ENCODE data around the gene TMED9. TPM values are rescaled to one million over a fixed set of nuclear protein-coding genes. Genes with fewer than 3 reads are reported as not detected.
A peak's percentile ranks its signal among the peaks of the same experiment; 100 is the strongest.

Gene TMED9
- total RNA-seq, 1 experiment from 2014 or later: 156 TPM

DNA sequence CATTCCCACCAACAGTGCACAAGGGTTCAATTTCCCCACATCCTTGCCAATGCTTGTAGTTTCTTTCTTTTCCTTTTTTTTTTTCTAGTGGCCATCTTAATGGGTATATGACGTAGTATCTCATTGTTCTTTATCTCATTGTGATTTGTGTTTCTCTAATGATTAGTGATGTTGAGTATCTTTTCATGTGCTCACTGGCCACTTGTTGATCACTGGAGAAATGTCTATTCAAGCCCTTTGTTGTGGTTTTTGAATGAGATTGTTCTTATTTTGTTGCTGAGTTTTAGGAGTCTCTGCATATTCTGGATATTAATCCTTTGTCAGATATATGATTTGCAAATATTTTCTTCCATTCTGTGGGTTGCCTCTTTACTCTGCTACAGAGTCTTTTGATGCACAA, 1.6 kb upstream of the TMED9 start:
- Histone ChIP-seq H2BK20ac (ENCODE audit: low read depth, low read length, poor library complexity, severe bottlenecking) (no peak overlapping the region), H3K9ac (ENCODE audit: extremely low read depth, insufficient read length, low read length) (no peak overlapping the region), H3K18ac (ENCODE audit: insufficient read length, low read depth, low read length) (no peak overlapping the region), H3K4me2 (ENCODE audit: insufficient read depth, insufficient read length, low read length) (no peak overlapping the region), H3K27me3 (ENCODE audit: insufficient read depth, low read length) (no peaks in the 10 kb centered on the region; the same call in 1 of the 2 replicates), H2BK15ac (ENCODE audit: low read depth, low read length) (no peak overlapping the region), H3K4ac (ENCODE audit: low read depth, low read length) (no peak overlapping the region), H4K20me1 (ENCODE audit: control insufficient read depth, insufficient read depth, insufficient read length) (no peaks in the 10 kb centered on the region), H4K5ac (ENCODE audit: insufficient read length, low read depth, low read length) (no peak overlapping the region), H3K23ac (ENCODE audit: insufficient read length, low read depth, low read length) (no peak overlapping the region), H2AK5ac (ENCODE audit: insufficient read length, low read length) (no peak overlapping the region), H2BK120ac (ENCODE audit: low read depth, low read length, poor library complexity, severe bottlenecking) (no peak overlapping the region), H3K56ac (ENCODE audit: insufficient read length, low read depth, low read length) (no peak overlapping the region), H2BK5ac (ENCODE audit: insufficient read length, low read length) (no peak overlapping the region), H3K9me3 (ENCODE audit: control insufficient read depth, low read depth, low read length) (no peaks in the 10 kb centered on the region), H2AFZ (ENCODE audit: low read length) (no peak overlapping the region), H4K91ac (ENCODE audit: insufficient read length, low read depth, low read length) (no peak overlapping the region), H3T11ph (ENCODE audit: low read length) (no peak overlapping the region), H3K23me2 (ENCODE audit: insufficient read length, low read depth, low read length, poor library complexity, severe bottlenecking) (peaks cover 6% of the 10 kb centered on the region), H3K4me1 (ENCODE audit: insufficient read depth, low read length) (no peaks in the 10 kb centered on the region), H3K27ac (ENCODE audit: insufficient read length, low read depth, low read length) (no peak overlapping the region), H3K79me2 (ENCODE audit: insufficient read depth, low read length) (no peaks in the 10 kb centered on the region), H2BK12ac (ENCODE audit: insufficient read length, low read depth, low read length) (no peak overlapping the region), H3K14ac (ENCODE audit: insufficient read depth, low read length) (no peak overlapping the region), H4K8ac (replicated peaks; ENCODE audit: insufficient read length, low read depth, low read length) (no peak overlapping the region), H3K79me1 (ENCODE audit: insufficient read depth, low read depth, low read length, poor library complexity, severe bottlenecking) (no peaks in the 10 kb centered on the region)
- H3K27ac Mint-ChIP-seq: no peak overlapping the region
- peaks cover 31% of the 10 kb centered on the region for H3K27me3 Mint-ChIP-seq (ENCODE audit: low read depth)
- TF ChIP-seq, protein P1, sequence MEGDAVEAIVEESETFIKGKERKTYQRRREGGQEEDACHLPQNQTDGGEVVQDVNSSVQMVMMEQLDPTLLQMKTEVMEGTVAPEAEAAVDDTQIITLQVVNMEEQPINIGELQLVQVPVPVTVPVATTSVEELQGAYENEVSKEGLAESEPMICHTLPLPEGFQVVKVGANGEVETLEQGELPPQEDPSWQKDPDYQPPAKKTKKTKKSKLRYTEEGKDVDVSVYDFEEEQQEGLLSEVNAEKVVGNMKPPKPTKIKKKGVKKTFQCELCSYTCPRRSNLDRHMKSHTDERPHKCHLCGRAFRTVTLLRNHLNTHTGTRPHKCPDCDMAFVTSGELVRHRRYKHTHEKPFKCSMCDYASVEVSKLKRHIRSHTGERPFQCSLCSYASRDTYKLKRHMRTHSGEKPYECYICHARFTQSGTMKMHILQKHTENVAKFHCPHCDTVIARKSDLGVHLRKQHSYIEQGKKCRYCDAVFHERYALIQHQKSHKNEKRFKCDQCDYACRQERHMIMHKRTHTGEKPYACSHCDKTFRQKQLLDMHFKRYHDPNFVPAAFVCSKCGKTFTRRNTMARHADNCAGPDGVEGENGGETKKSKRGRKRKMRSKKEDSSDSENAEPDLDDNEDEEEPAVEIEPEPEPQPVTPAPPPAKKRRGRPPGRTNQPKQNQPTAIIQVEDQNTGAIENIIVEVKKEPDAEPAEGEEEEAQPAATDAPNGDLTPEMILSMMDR (conservative IDR thresholded peaks at IDR 0.05): no peak
- H3K4me3 Mint-ChIP-seq: peak overlapping the region in 1 of 2 experiments; percentile 23; a peak in 1 of 5 replicates
- peaks cover 2 to 9% of the 10 kb centered on the region in 2 experiments; a peak in 3 of 4 replicates for H3K4me1 Mint-ChIP-seq
- peaks cover 14 to 29% (median 23%) of the 10 kb centered on the region in 3 experiments; a peak in 6 of 7 replicates for H3K36me3 Mint-ChIP-seq (ENCODE audit: insufficient read depth in 1 of 3, low read depth in 3 of 3)
- DNase-seq: no peak
- WGBS (ENCODE audit: extremely low coverage, insufficient read length, low lambda C conversion rate): no CpG with 5 or more reads among the region's 1 CpG
- H3K9me3 Mint-ChIP-seq: no peaks in the 10 kb centered on the region
